RWPE2 (cell line): ENCODE data around the gene ADAM12.

ENCODE experiments used
- ATAC-seq: fragments of 200-7000 bp; cut with Tn5 transposase; 3 replicates; pipeline ENCODE4 v1.9.1; 2021; ENCODE audit warnings: low read depth
- DNase-seq: peaks from one replicate; pipeline ENCODE4 v3.0.0-alpha.2; 2020; ENCODE audit warnings: low spot score
- H3K27ac ChIP-seq: fragments of 450-650 bp; 2 replicates; pipeline ENCODE4 v1.5.1; 2017; ENCODE audit warnings: mild to moderate bottlenecking; ENCODE audit not compliant: poor library complexity, severe bottlenecking
- H3K27me3 ChIP-seq: fragments of 250-450 bp; sonication (Bioruptor Pico); 2 replicates; pipeline ENCODE4 v1.5.1; 2021; ENCODE audit warnings: mild to moderate bottlenecking, moderate library complexity; ENCODE audit not compliant: insufficient read depth, poor library complexity, severe bottlenecking
- H3K36me3 ChIP-seq: fragments of 250-450 bp; sonication (Bioruptor Pico); 2 replicates; pipeline ENCODE4 v1.5.1; 2020; ENCODE audit warnings: low read depth, mild to moderate bottlenecking, moderate library complexity
- H3K4me1 ChIP-seq: fragments of 250-450 bp; sonication (Bioruptor Pico); 2 replicates; pipeline ENCODE4 v1.5.1; 2021; ENCODE audit warnings: mild to moderate bottlenecking, moderate library complexity; ENCODE audit not compliant: insufficient read depth, poor library complexity, severe bottlenecking
- H3K4me3 ChIP-seq: fragments of 250-450 bp; sonication (Bioruptor Pico); 2 replicates; pipeline ENCODE4 v1.5.1; 2021; ENCODE audit warnings: mild to moderate bottlenecking, moderate library complexity; ENCODE audit not compliant: severe bottlenecking
- H3K9me3 ChIP-seq: fragments of 250-450 bp; sonication (Bioruptor Pico); 2 replicates; pipeline ENCODE4 v1.5.1; 2021; ENCODE audit warnings: mild to moderate bottlenecking, moderate library complexity; ENCODE audit not compliant: severe bottlenecking
- TF ChIP-seq, protein P1 (sequence below): fragments of 450-650 bp; IDR thresholded peaks from one replicate; pipeline ENCODE4 v1.5.1; 2017; ENCODE audit warnings: mild to moderate bottlenecking, moderate library complexity; ENCODE audit not compliant: poor library complexity, severe bottlenecking

ADAM12 gene

DNA sequence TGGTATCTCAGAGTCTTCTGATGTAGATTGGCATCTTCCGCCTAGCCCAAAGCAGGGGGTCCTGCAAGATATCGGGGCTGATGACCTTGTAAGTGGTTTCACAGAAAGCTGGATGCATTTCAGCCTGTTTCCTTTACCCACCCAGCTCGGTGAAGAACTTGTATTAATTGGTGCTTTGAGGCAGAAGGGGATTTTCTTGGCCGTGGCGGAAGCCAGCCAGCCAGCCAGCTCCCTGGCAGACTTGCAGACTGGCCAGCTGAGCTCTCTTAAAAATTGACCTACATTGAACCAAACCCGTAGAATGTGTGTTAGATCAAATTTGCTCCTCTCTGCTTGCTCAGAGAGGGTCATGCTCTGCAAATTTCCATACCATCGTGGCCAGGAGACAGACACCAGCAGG lies 218.4 kb downstream of the ADAM12 start:
- Histone ChIP-seq H3K9me3 (no peaks in the 10 kb centered on the region), H3K4me1 (no peaks in the 10 kb centered on the region), H3K4me3 (no peak overlapping the region), H3K36me3 (no peaks in the 10 kb centered on the region), H3K27ac (no peak overlapping the region), H3K27me3 (no peaks in the 10 kb centered on the region)
- TF ChIP-seq, protein P1, sequence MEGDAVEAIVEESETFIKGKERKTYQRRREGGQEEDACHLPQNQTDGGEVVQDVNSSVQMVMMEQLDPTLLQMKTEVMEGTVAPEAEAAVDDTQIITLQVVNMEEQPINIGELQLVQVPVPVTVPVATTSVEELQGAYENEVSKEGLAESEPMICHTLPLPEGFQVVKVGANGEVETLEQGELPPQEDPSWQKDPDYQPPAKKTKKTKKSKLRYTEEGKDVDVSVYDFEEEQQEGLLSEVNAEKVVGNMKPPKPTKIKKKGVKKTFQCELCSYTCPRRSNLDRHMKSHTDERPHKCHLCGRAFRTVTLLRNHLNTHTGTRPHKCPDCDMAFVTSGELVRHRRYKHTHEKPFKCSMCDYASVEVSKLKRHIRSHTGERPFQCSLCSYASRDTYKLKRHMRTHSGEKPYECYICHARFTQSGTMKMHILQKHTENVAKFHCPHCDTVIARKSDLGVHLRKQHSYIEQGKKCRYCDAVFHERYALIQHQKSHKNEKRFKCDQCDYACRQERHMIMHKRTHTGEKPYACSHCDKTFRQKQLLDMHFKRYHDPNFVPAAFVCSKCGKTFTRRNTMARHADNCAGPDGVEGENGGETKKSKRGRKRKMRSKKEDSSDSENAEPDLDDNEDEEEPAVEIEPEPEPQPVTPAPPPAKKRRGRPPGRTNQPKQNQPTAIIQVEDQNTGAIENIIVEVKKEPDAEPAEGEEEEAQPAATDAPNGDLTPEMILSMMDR = no peak
- no peak for ATAC-seq
- DNase-seq = no peak

DNA sequence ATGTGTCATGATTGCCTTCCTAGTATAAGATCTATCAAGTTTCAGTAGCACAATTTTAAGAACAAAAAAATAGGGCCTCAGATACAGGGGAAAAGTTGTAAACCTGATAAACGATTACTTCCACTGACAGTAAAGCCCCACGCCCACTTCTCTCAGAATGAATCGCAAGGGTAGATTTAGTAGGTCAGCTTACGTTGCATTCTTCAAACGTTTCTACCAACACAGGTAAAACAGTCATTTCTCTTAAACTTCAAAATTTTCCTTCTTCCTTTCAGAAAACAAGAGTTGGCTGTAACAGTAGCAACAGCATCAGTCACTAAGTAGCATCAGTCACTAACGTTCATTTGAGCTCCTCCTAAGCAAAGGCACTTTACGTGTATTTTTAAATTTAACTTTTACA lies 221.5 kb downstream of the ADAM12 start:
- Histone ChIP-seq H3K36me3 (no peaks in the 10 kb centered on the region), H3K27ac (no peak overlapping the region), H3K4me3 (no peak overlapping the region), H3K9me3 (no peaks in the 10 kb centered on the region), H3K4me1 (no peaks in the 10 kb centered on the region), H3K27me3 (no peaks in the 10 kb centered on the region)
- ATAC-seq (no peak), DNase-seq (no peak)
- TF ChIP-seq, protein P1 = no peak

DNA sequence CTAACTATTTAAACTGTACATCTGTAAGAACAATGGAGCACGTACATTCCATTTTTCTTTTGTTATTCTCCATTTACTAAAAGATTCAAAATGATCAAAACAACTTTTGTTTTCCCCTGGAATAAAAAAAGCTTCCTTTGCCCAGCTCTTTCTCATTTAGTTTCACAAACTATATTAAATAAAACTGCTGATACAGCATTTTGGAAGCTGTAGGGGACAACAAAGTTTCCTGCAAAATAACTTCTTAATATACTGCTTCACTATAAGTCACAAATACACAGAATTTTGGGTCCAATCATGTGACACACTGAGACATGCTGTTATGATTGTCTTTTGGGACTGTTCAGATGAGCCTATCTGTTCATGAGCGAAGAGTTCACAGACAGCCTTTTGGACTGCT lies 222.4 kb downstream of the ADAM12 start:
- Histone ChIP-seq H3K27ac (no peak overlapping the region), H3K4me3 (no peak overlapping the region), H3K4me1 (no peaks in the 10 kb centered on the region), H3K9me3 (no peaks in the 10 kb centered on the region), H3K27me3 (no peaks in the 10 kb centered on the region), H3K36me3 (no peaks in the 10 kb centered on the region)
- ATAC-seq (no peak), DNase-seq (no peak)
- TF ChIP-seq, protein P1 = no peak

DNA sequence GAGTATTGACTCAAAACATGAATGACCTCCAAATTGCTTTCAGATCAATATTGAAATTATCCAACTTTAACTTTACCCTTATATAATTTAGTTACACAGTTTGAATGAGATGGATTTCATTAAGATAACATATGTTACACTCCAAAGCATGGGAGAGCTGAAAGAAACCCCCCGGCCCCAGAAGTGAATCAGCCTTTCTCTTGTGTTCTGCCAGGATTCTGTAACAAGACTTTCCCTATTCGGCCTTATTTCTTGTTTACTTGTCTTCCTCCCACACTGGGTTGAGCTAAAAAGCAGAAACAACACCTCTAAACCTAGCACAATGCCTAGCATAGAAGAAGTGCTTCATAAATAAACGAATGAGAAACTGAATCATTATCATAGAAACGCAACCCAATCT lies 224.8 kb downstream of the ADAM12 start:
- ATAC-seq (no peak), DNase-seq (no peak)
- no peaks in the 10 kb centered on the region for H3K9me3 ChIP-seq
- H3K36me3 ChIP-seq = no peaks in the 10 kb centered on the region
- no peaks in the 10 kb centered on the region for H3K4me1 ChIP-seq
- H3K4me3 ChIP-seq = no peak overlapping the region
- TF ChIP-seq, protein P1 = no peak
- H3K27ac ChIP-seq = no peak overlapping the region
- H3K27me3 ChIP-seq = no peaks in the 10 kb centered on the region

DNA sequence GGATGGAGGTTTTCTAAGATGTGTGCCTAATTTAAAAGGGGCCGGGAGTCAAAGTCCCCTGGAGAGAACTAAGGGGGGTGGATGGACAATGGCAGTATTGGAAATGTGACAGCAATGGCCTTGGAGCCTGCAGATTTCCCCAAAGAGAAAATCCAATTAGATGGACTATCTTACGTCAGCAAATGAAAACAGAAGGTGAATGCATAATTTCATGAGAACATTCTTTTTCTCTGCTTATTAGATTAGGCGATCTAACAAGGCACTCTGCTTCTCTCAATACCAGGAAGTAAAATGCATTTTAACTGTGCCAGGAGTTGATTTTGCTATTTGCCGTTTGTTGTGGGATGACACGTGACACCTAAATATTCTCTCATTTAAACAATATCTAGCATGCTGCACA lies 226.6 kb downstream of the ADAM12 start:
- Histone ChIP-seq H3K27ac (no peak overlapping the region), H3K4me3 (no peak overlapping the region), H3K36me3 (no peaks in the 10 kb centered on the region), H3K27me3 (no peaks in the 10 kb centered on the region), H3K9me3 (no peaks in the 10 kb centered on the region), H3K4me1 (no peaks in the 10 kb centered on the region)
- no peak for DNase-seq
- no peak for ATAC-seq
- TF ChIP-seq, protein P1 = no peak
